GM19351 (cell line): ENCODE measurements around the gene SLC35D2.
"Not testable (repeated sequence)": the region's sequence is repeated elsewhere in the genome, so short reads cannot be mapped to it uniquely, and the experiment has no call there.

Experiments
- ATAC-seq: cut with Tn5 transposase; IDR thresholded peaks from one replicate; pipeline ENCODE4 v1.9.1; 2021; ENCODE audit warnings: mild to moderate bottlenecking, moderate library complexity; ENCODE audit not compliant: unreplicated experiment

The SLC35D2 gene

GRCh38 chr9:96318921-96319565 is 64.5 kb downstream of the SLC35D2 start:
- ATAC-seq = no peak

- ATAC-seq = no peak
Measured at GRCh38 chr9:96317335-96317980, 66.1 kb downstream of the SLC35D2 start.

DNA sequence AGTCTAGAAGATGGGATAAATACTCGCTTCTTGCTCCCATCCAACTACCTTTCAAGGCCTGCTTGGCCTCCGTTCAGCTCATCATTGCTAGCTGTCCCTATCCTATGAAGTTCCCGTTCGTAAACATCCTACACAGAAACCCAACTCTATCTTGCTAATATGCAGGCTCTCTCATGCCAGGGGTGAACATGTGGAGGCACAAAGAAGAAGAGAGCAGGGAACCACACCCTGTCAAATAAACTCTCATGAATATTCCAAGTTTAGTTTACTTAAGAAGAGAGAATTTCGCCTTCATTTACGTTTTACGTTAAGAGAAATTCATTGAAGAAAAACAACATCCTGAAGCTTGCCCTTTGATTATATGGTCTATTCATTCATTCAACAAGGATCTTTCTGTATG is 73.7 kb downstream of the SLC35D2 start:
- ATAC-seq = no peak

- ATAC-seq = not testable (repeated sequence)
Measured at GRCh38 chr9:96306958-96307357, 76.6 kb downstream of the SLC35D2 start.

DNA sequence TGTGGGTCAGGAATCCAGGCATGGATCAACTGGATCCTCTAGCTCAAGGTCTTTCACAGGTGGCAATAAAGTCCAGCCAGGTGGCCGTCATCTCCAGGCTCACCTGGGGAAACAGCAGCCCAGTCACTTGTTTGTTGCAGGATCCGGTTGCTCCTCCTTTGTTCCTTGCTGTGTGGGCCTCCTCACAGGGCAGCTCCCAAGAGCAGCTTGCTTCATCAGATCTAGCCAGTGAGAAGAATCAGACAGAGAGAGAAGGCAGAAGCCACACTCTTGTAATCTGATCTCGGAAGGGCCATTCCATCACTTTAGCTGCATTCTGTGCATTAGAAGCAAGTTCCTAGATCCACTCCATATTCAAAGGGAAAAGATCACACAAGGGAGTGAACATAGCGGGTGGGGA is 78.3 kb downstream of the SLC35D2 start:
- ATAC-seq = no peak

DNA sequence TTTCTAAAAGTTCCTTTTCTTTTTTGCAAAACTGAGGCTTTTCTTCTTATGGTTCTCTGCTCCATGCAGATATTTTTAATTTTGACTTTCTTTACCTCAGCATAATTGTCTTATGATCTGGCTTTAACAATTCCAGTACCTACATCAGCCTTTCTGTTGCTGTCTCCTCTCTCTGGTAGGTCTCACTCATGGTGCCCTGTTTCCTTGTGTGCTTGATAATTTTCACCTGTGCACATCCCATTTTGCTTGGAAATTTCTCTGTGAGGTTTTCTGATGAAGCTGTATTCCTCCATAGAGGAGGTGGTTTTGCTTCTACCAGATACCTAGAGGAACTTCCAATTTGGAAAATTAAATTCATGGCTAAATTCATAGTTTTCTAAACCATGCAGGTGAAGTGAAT is 79.3 kb downstream of the SLC35D2 start:
- ATAC-seq = no peak

GRCh38 chr9:96302021-96302420 is 81.5 kb downstream of the SLC35D2 start, which contains the start of gene HSD17B3:
Gene HSD17B3 (minus strand): TSS chr9:96302176. CDS start chr9:96302104, 72 bp downstream.
- ATAC-seq = no peak

- no peak for ATAC-seq
Measured at GRCh38 chr9:96299823-96300222, 83.7 kb downstream of the SLC35D2 start.

GRCh38 chr9:96294159-96294545 is 89.4 kb downstream of the SLC35D2 start:
- ATAC-seq = no peak

DNA sequence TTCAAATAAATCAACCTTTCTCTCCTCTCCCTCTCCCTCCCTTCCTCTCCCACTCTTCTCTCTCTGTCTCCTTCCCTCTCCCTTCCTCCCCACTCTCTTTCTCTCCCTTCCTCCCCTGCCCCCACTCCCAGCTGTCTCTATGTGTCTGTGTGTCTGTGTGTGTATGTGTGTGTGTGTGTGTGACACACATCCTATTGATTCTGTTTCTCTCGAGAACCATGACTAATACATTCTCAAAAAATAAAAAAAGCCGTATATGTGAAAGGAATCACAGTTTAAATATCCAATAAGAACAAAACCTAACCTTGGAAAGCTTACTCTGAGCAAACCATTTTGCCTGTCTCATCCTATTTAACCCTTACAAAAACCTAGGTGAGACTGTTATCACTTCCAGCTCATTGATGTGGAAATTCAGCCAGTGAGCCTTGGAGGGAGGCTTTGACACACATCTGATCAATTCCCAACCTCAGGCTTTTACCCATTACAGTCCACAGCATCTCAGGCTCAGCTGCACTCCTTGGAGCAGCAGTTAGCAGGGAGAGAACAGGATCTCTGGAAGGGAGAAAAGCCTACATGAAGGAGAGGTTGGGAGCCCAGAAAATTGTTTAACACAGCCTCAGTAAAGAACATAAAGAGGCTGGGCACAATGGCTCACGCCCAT is 89.9 kb downstream of the SLC35D2 start:
- ATAC-seq = no peak

GRCh38 chr9:96289392-96289791 is 94.1 kb downstream of the SLC35D2 start:
- no peak for ATAC-seq

- no peak for ATAC-seq
Measured at GRCh38 chr9:96281641-96282040, 101.9 kb downstream of the SLC35D2 start.

DNA sequence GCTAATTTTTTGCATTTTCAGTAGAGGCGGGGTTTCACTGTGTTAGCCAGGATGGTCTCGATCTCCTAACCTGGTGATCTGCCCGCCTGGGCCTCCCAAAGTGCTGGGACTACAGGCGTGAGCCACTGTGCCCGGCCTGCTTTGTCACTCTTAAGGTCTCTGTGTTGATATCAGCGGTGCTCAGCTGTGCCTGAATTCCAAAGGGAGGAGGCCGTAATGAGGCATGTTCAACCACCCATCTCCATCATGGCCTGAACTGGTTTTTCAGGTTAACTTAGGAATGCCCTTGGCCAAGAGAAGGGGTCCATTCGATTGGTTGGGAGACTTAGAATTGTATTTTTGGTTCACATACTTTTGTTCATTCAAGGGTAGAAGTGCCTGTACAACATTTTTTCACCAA is 103.6 kb downstream of the SLC35D2 start:
- ATAC-seq = no peak

DNA sequence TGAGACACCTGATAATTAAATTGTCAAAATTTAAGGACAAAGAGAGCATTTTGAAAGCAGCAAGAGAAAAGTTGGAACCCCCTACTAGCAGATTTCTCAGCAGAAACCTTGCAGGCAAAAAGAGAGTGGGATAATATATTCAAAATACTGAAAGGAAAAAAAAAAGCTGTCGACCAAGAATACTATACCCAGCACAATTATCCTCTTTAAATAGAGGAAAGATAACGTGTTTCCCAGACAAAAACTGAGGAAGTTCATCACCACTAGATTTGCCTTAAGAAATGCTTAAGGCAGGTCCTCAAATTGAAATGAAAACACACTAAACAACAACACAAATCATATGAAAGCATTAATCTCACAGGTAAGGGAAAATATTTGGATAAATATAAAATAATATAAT is 108.6 kb downstream of the SLC35D2 start:
- no peak for ATAC-seq
